Astrocyte of the cerebellum (primary cell): ENCODE results near the gene NACC2.
"Not testable (repeated sequence)": the region's sequence is repeated elsewhere in the genome, so short reads cannot be mapped to it uniquely, and the experiment has no call there.

Experiments used
- DNase-seq: peaks from one replicate; pipeline ENCODE4 v3.0.0-alpha.2; 2011; ENCODE audit warnings: low read depth
- H3K4me3 ChIP-seq: 2 replicates; pipeline ENCODE4 v1.5.1; 2011; ENCODE audit warnings: mild to moderate bottlenecking, low read depth, low read length, moderate library complexity
- in situ Hi-C: cut with HindIII; loops from 2 replicates; pipeline ENCODE4 v1.10.0; 2017; ENCODE audit warnings: low sequenced_read_pairs
- TF ChIP-seq, protein P1 (sequence below): IDR thresholded peaks from 2 replicates; pipeline ENCODE4 v1.5.1; 2012; ENCODE audit warnings: low read length, low read depth, moderate library complexity, mild to moderate bottlenecking; ENCODE audit errors: missing control alignments

Gene NACC2

DNA sequence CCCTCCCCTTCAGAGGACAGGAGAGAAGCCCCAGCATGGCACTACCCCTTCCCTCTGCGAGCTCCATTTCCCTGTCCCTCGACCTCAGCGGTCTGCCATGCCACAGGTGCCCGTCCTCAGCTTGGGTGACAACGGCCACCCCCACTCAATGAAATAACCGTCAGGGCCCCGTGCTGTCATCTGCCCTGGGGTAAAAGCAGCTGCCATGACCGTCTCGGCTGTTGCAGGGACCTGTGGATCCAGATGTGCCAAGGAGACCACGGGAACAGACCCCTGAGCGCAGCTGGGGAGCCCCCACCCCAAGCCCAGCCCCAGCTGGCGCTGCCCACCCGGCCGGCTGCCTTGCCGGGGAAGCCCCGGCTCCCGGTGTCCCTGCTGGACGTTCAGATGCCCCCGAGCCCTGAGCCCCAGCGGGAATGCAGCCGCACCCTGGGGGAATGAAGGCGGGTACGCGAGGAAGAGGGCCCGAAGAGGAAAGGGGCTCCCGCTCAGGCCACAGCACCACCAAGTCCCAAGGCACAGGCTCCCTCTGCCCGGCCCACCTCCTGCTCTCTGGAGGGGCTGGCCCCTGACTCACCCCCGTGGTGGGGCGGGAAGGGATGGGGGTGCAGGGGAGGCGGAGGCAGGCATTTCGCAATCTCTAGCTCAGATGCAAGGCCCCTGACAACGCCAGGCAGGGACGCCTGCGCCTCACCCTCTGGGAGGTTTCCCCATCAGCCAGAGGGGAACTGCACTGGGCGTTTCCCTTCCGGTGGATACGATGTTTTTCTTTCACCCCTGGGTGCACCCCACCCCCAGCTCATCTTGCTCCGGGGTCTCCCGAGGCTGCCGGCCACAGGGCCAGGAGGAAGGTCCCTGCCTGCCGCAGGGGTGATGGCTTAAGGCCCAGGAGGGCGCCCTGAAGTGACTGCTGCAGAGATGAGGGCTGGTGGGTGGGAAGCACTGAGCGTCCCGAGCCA lies 49.2 kb downstream of the NACC2 start:
- no peak for DNase-seq
- TF ChIP-seq, protein P1, sequence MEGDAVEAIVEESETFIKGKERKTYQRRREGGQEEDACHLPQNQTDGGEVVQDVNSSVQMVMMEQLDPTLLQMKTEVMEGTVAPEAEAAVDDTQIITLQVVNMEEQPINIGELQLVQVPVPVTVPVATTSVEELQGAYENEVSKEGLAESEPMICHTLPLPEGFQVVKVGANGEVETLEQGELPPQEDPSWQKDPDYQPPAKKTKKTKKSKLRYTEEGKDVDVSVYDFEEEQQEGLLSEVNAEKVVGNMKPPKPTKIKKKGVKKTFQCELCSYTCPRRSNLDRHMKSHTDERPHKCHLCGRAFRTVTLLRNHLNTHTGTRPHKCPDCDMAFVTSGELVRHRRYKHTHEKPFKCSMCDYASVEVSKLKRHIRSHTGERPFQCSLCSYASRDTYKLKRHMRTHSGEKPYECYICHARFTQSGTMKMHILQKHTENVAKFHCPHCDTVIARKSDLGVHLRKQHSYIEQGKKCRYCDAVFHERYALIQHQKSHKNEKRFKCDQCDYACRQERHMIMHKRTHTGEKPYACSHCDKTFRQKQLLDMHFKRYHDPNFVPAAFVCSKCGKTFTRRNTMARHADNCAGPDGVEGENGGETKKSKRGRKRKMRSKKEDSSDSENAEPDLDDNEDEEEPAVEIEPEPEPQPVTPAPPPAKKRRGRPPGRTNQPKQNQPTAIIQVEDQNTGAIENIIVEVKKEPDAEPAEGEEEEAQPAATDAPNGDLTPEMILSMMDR, result no peak
- in situ Hi-C loops, result no loop called here
- H3K4me3 ChIP-seq, result no peak overlapping the region

DNA sequence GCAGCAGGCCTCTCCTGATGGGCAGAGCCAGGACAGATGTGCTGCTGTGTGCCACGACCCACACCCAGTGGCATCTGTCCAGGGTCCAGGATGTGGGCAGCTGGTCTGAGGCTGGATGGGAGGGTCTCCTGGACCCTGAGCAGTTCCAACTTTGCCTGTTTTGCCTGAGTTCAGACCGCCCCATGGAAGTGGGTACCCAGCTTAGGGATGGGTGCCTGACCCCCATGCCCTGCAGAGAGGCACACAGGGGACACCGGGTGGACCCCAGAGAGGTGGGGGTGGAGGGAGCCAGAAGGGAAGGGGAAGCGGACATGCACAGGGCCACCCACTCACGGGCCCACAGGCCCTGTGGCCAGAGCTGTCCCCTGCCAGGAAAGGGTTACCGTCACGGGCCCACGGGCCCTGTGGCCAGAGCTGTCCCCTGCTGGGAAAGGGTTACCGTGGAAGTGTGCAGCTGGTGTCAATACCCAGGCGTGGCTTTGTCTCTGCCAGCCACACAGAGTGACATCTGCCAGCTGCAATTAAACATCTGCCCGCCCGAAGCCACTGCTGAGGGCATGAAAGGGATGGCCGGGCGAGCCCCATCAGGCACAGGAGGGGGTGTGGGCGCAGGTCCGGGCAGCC lies 50.0 kb downstream of the NACC2 start:
- in situ Hi-C loops, result no loop called here
- TF ChIP-seq, protein P1, result no peak
- no peak for DNase-seq
- no peak overlapping the region for H3K4me3 ChIP-seq

DNA sequence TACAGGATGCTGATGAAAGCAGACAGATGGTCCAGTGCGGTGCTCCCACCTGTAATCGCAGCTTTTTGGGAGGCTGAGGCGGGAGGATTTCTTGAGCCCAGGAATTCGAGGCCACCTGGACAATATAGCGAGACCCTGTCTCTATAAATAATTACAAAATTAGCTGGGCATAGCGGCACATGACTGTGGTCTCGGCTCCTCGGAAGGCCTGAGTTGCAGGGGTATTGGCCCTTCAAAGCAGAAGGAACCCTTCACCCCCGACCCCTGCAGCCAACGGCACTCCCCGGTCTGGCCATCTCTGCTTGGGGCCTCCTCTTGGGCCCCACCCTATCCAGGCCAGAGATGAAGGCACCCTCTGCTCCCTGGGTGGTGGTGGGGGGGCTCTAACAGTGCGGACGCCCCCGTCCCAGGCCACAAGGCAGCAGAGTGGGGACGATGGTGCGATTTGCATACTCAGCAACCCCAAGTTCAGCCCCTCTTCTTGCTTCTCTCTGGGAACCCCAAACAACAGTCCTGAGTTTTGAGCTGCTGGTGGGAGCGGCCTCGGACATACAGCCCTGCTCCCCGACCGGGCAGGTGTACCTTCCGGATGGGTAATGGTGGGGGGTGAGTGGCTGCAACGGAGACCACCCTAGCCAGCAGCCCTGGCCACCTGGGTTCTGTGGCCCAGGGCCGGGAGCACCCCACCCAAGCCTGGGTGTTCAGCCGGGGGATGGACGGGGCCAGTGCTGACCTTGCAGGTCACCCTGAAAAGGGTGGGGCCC lies 50.7 kb downstream of the NACC2 start:
- DNase-seq, result no peak
- TF ChIP-seq, protein P1, result no peak
- in situ Hi-C loops, result no loop called here
- no peak overlapping the region for H3K4me3 ChIP-seq

DNA sequence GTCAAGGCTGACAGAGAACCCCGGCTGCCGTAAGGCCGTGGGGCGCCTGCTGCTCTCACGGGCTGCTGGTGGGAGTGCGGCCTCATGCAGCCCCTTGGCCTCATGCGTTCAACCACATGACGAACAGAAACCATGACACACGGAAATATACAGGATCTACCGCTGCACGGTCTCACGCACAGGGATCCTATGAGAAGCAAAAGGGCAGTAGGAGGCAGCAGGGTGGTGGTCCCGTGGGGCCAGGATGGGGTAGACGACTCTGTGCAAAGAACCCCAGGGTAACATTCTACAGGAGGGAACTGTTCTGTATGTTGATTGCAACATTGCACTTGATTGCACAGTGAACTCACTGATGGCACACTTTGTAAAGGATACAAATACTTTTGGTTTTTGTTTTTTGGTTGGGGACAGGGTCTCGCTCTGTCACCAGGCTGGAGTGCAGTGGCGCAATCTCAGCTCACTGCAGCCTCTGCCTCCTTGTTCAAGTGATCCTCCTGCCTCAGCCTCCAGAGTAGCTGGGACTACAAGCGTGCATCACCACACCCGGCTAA lies 51.6 kb downstream of the NACC2 start:
- H3K4me3 ChIP-seq, result no peak overlapping the region
- DNase-seq, result no peak
- TF ChIP-seq, protein P1, result no peak
- in situ Hi-C loops, result no loop called here

DNA sequence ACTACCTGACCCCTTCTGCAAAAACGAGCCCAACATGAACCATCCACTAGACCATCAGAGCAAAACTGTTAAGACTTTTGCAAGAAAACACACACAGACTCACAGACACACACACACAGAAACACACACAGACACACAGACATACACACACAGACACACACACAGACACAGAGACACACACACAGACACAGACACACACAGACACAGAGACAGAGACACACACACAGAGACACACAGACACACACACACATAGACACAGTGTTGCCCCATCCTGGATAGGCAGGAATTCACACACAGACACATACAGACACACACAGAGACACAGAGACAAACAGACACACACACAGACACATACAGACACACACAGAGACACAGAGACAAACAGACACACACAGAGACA lies 52.5 kb downstream of the NACC2 start:
- in situ Hi-C loops, result no loop called here
- no peak for DNase-seq
- TF ChIP-seq, protein P1, result no peak
- H3K4me3 ChIP-seq, result no peak overlapping the region

DNA sequence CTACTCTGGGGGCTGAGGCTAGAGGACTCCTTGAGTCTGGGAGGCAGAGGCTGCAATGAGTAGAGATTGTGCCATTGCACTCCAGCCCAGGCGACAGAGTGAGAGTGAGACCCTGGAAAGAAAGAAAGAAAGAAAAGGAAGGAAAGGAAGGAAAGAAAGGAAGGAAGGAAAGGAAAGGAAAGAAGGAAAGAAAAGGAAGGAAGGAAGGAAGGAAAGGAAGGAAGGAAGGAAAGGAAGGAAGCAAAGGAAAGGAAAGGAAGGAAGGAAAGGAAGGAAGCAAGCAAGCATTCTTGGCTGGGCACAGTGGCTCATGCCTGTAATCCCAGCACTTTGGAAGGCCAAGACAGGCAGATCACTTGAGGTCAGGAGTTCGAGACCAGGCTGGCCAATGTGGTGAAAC lies 54.2 kb downstream of the NACC2 start:
- in situ Hi-C loops, H3K4me3 ChIP-seq, DNase-seq: not testable (repeated sequence)
